Activated naive CD8-positive, alpha-beta T cell treated with anti-CD3 and anti-CD28 coated beads, Interleukin-2, amount 50 U/mL, for 24 hours (primary cell): ENCODE measurements around the gene SCART1.
"Not testable (repeated sequence)": the region's sequence is repeated elsewhere in the genome, so short reads cannot be mapped to it uniquely, and the experiment has no call there.

Source experiments
- ATAC-seq: fragments of 150-1000 bp; cut with Tn5 transposase; one replicate; pipeline ENCODE4 v1.10.0; 2021
- DNase-seq: peaks from one replicate; pipeline ENCODE4 v3.0.0; 2021
- H3K27ac Mint-ChIP-seq: one replicate; pipeline ENCODE4 v1.8.0; 2021; ENCODE audit warnings: mild to moderate bottlenecking, mixed read lengths
- H3K27me3 Mint-ChIP-seq: one replicate; pipeline ENCODE4 v1.8.0; 2021; ENCODE audit warnings: mixed read lengths
- H3K36me3 Mint-ChIP-seq: one replicate; pipeline ENCODE4 v1.8.0; 2021; ENCODE audit warnings: low read depth, mixed read lengths
- H3K4me1 Mint-ChIP-seq: one replicate; pipeline ENCODE4 v1.8.0; 2021; ENCODE audit warnings: mixed read lengths
- H3K4me3 Mint-ChIP-seq: one replicate; pipeline ENCODE4 v1.8.0; 2021; ENCODE audit warnings: mild to moderate bottlenecking, moderate library complexity, mixed read lengths
- H3K9me3 Mint-ChIP-seq: one replicate; pipeline ENCODE4 v1.8.0; 2021; ENCODE audit warnings: mixed read lengths

The SCART1 gene

GRCh38 chr10:133467286-133467911 is 13.7 kb downstream of the SCART1 start:
- DNase-seq (no peak), ATAC-seq (no peak)
- no peaks in the 10 kb centered on the region for H3K4me1 Mint-ChIP-seq
- H3K27ac Mint-ChIP-seq = no peak overlapping the region
- H3K27me3 Mint-ChIP-seq = peaks cover 2% of the 10 kb centered on the region
- no peak overlapping the region for H3K4me3 Mint-ChIP-seq
- H3K9me3 Mint-ChIP-seq = peaks cover 3% of the 10 kb centered on the region
- H3K36me3 Mint-ChIP-seq = no peaks in the 10 kb centered on the region

GRCh38 chr10:133469205-133469604 is 15.5 kb downstream of the SCART1 start:
- not testable (repeated sequence) for H3K9me3 Mint-ChIP-seq, H3K27ac Mint-ChIP-seq, H3K27me3 Mint-ChIP-seq

DNA sequence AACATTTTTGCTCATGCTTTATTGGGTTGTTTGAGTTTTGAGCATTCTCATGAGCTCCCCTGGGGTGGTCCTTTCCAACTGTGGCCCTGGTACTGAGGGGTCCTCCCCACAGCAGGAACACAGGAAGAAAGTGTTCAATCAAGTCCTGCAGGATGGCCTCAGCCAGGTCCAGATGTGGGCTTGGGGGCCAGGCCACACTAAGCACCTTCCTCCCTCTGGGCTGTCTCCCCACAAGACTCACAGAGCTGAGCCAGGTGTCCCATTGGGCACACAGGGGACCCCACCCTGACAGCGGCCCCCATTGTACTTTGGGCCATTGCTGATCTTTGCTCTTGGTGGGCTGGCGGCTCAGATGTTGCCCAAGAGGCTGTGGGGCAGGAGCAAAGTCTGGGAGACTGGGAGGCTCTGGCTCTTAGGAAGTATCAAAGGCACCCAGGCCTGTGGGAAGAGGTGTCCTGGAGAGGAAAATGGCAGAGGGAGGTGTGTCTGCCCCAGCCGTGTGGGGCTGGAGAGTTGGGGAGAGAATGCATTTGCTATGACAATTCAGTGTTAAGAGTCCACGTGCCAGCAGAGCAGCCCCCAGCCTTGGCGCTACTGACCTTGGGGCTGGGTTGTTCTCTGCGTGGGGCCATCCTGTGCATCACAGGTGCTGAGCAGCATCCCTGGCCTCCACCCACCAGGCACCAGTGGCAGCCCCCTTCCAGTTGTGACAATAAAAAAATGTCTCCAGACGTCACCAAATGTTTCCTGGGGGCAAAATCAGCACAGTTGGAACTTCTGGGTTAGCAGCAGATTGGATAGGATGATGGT is 17.8 kb downstream of the SCART1 start:
- H3K4me1 Mint-ChIP-seq = peaks cover 22% of the 10 kb centered on the region
- no peak overlapping the region for H3K4me3 Mint-ChIP-seq
- no peak overlapping the region for H3K27ac Mint-ChIP-seq
- H3K9me3 Mint-ChIP-seq = peaks cover 3% of the 10 kb centered on the region
- DNase-seq = no peak
- peaks cover 2% of the 10 kb centered on the region for H3K27me3 Mint-ChIP-seq
- ATAC-seq = no peak
- no peaks in the 10 kb centered on the region for H3K36me3 Mint-ChIP-seq

More at GRCh38 chr10:133469205-133469604, 15.5 kb downstream of the SCART1 start:
- H3K36me3 Mint-ChIP-seq, ATAC-seq, H3K4me3 Mint-ChIP-seq, DNase-seq, H3K4me1 Mint-ChIP-seq: not testable (repeated sequence)

DNA sequence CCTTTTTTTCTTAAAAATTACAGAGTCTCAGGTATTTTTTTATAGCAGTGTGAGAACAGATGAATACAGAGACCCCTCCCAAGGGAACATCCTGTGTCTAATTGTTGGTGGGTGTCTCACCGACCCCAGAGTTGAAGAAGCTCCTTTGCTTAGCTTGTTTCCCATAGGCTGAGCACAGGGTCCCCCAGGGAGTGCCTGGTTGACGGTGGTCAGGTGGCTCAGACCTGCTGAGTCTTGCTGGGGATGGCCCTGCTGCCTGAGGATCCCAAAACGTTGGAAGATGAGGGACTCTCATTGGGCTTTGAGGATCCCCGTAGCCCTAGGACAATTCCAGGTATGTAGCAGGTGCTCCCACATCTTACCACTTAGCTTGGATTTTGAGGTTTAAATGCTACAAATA is 19.5 kb downstream of the SCART1 start:
- ATAC-seq (no peak), DNase-seq (no peak)
- Mint-ChIP-seq H3K27ac (no peak overlapping the region), H3K27me3 (peaks cover 2% of the 10 kb centered on the region), H3K9me3 (peaks cover 3% of the 10 kb centered on the region), H3K36me3 (no peaks in the 10 kb centered on the region), H3K4me3 (no peak overlapping the region), H3K4me1 (peaks cover 24% of the 10 kb centered on the region)

DNA sequence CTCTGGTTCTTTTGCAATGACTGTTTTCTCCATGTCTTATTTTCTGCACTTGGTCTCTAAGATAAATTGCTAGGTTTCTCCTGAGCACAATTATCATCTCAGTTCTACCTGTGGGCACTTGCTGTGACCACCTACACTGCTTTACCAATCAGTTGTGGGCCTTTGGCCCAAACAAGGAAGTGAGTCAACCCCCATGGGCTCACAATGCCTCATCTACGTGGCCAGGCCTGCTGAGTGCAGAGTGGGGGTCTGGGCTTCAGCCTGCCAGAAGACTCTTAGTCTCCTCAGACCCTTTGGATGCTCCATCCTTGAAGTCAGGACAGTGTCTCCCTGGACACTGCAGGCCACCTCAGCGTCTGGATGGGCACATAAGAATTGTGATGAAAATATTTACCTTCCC is 20.3 kb downstream of the SCART1 start:
- Mint-ChIP-seq H3K4me3 (no peak overlapping the region), H3K4me1 (peaks cover 24% of the 10 kb centered on the region), H3K27ac (no peak overlapping the region), H3K27me3 (peaks cover under 1% of the 10 kb centered on the region), H3K9me3 (peaks cover under 1% of the 10 kb centered on the region), H3K36me3 (no peaks in the 10 kb centered on the region)
- DNase-seq (no peak), ATAC-seq (peak; percentile 37)

DNA sequence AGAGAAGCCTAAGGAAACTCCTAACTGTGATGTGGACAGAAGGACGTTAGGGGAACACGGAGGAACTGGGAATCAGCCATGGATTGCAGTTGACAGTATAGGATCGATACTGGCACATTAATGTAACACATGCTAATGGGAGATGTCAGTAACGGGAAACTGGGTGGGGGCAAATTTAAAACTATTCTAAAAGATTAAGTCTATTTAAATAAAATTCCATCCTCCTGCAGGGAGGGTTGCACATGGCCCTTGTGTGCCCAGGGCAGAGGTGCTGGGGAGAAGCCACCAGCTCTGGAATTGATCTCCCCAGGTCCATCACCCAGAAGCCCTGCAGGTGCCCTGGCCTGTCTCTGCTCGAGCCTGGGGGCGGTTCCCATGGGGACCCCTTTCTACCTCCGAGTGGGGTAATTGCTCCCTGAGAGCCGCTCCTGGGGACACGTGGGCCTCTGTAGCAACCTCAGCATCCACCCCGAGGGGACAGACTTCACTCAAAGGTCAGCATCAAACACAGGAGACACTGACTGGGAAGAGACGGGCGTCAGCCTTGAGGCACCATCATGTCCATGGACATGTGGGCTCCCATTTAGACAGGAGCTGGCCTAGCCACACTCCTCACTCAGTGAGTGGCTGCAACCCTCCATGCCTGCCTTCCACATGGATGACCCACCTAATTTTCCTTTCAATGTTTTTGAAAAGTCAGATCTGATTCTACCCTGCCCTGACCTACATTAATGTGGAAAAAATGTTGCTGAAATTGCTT is 21.1 kb downstream of the SCART1 start:
- H3K4me3 Mint-ChIP-seq = peak overlapping the region; percentile 6
- H3K9me3 Mint-ChIP-seq = no peaks in the 10 kb centered on the region
- H3K36me3 Mint-ChIP-seq = no peaks in the 10 kb centered on the region
- H3K27me3 Mint-ChIP-seq = no peaks in the 10 kb centered on the region
- DNase-seq (no peak), ATAC-seq (peak; percentile 71)
- peaks cover 24% of the 10 kb centered on the region for H3K4me1 Mint-ChIP-seq
- peak overlapping the region; percentile 19 for H3K27ac Mint-ChIP-seq

DNA sequence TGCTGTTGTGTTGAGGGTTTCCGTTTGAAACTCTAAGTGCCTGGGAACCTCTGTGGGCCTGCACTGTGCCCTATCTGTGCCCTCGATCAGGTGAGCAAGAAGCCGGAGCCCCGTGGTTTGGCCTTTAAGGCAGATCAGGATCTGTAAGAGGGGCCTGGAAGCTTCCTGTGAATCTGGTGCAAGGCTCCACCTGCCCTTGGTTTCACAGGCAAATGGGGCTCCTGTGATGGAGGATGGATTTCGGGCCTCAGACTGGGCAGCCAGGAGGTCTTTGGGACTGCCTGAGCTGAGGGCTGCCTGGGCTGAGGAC is 21.6 kb downstream of the SCART1 start:
- no peaks in the 10 kb centered on the region for H3K36me3 Mint-ChIP-seq
- H3K27ac Mint-ChIP-seq = peak overlapping the region; percentile 19
- H3K9me3 Mint-ChIP-seq = no peaks in the 10 kb centered on the region
- H3K27me3 Mint-ChIP-seq = no peaks in the 10 kb centered on the region
- DNase-seq (peak; percentile 34), ATAC-seq (peak; percentile 90)
- H3K4me1 Mint-ChIP-seq = peaks cover 24% of the 10 kb centered on the region
- peak overlapping the region; percentile 6 for H3K4me3 Mint-ChIP-seq

DNA sequence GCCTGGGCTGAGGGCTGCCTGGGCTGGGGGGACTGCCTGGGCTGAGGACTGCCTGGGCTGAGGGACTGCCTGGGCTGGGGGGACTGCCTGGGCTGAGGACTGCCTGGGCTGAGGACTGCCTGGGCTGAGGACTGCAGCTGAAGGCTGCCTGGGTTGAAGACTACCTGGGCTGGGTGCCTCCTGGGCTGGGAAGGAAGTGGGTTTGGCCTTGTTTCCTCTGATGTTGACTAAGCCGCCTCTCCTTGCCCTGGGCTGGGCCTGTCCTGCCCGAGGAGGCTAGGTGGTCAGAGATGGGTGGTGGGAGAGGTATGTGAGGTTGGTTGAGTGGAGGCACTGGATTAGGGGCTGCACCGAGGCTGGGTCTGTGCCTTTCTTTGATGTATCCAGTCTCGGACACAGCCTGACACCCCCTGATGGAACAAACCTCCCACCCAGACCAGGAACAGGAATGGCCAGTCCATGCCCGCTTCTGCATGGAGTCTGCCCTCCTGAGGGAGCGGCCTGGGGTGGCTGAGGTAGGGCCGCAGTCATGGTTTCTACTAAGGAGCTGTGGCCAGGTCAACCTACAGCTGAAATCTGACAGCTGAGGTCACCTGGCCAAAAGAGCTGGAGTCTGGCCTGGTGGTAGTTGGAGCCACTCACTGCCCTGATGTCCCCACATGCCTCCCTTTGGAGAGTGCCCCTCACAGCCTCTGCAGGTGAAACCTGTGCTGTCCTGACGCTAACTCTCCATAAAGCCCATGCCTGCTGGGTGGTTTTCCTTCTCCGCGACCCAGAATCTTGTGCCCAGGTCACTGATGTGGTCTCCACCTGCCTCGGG is 22.3 kb downstream of the SCART1 start:
- no peak for DNase-seq
- Mint-ChIP-seq H3K9me3 (no peaks in the 10 kb centered on the region), H3K36me3 (no peaks in the 10 kb centered on the region), H3K27ac (no peak overlapping the region), H3K4me3 (no peak overlapping the region), H3K4me1 (peaks cover 24% of the 10 kb centered on the region), H3K27me3 (no peaks in the 10 kb centered on the region)
- ATAC-seq = peak; percentile 53

DNA sequence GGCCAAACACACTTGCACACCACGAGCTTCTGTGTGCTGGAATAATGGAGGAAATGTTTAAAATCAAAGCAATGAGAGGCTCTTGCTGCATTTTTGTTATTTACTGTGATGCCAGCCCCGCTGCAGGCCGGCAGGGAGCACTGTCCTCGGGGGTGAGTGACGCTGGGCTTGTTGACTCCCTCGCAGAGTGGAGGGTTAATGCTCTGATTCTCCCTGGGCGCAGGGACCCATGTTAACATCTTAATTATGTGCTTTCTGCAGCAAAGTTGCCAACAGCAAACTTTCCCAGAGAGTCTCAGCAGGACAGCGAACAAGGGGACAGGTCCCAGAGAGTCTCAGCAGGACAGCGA is 22.9 kb downstream of the SCART1 start:
- Mint-ChIP-seq H3K27ac (no peak overlapping the region), H3K4me3 (no peak overlapping the region), H3K4me1 (peaks cover 24% of the 10 kb centered on the region), H3K36me3 (no peaks in the 10 kb centered on the region), H3K9me3 (no peaks in the 10 kb centered on the region), H3K27me3 (no peaks in the 10 kb centered on the region)
- ATAC-seq (no peak), DNase-seq (no peak)

DNA sequence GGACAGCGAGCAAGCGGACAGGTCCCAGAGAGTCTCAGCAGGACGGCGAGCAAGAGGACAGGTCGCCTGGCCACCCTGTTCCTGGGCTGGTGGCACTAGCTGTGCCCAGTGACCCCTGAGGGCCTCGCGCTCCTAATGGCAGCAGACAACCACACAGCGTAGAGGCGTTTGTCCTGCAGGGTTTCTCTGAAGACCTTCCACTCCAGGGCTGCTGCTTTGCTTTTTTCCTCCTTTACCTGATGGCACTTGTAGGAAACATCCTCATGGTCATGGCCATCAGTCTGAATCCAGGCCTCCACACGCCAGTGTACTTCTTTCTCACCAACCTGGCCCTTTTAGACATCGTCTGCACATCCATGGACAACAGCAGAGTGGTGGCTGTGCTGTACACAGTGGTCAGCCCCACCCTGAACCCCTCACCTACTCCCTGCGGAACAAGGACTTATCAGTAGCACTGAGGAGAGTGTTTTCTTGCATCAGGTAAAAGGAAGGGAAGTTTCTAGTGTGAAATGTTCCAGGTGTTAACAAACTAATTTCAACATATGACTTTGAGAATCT is 27.4 kb downstream of the SCART1 start:
- Mint-ChIP-seq H3K9me3 (peaks cover 32% of the 10 kb centered on the region), H3K36me3 (peaks cover 5% of the 10 kb centered on the region), H3K27me3 (peaks cover 4% of the 10 kb centered on the region), H3K27ac (no peak overlapping the region), H3K4me3 (no peak overlapping the region), H3K4me1 (peaks cover 2% of the 10 kb centered on the region)
- DNase-seq (no peak), ATAC-seq (no peak)

- peaks cover 4% of the 10 kb centered on the region for H3K27me3 Mint-ChIP-seq
- H3K27ac Mint-ChIP-seq = no peak overlapping the region
- H3K36me3 Mint-ChIP-seq = peaks cover 6% of the 10 kb centered on the region
- DNase-seq (no peak), ATAC-seq (no peak)
- peaks cover 1% of the 10 kb centered on the region for H3K4me1 Mint-ChIP-seq
- no peak overlapping the region for H3K4me3 Mint-ChIP-seq
- peaks cover 36% of the 10 kb centered on the region for H3K9me3 Mint-ChIP-seq
Measured at GRCh38 chr10:133481657-133482056, 27.9 kb downstream of the SCART1 start.

- Mint-ChIP-seq H3K4me1 (peaks cover 6% of the 10 kb centered on the region), H3K27me3 (peaks cover 4% of the 10 kb centered on the region), H3K4me3 (no peak overlapping the region), H3K36me3 (peaks cover 14% of the 10 kb centered on the region), H3K27ac (no peak overlapping the region), H3K9me3 (peaks cover 50% of the 10 kb centered on the region)
- no peak for DNase-seq
- no peak for ATAC-seq
Measured at GRCh38 chr10:133484818-133485217, 31.1 kb downstream of the SCART1 start.

GRCh38 chr10:133487085-133487484 is 33.3 kb downstream of the SCART1 start:
- H3K4me3 Mint-ChIP-seq = no peak overlapping the region
- peaks cover 14% of the 10 kb centered on the region for H3K4me1 Mint-ChIP-seq
- no peak overlapping the region for H3K27ac Mint-ChIP-seq
- peaks cover 4% of the 10 kb centered on the region for H3K27me3 Mint-ChIP-seq
- no peak for DNase-seq
- ATAC-seq = no peak
- H3K36me3 Mint-ChIP-seq = peaks cover 15% of the 10 kb centered on the region
- peaks cover 50% of the 10 kb centered on the region for H3K9me3 Mint-ChIP-seq

- DNase-seq (no peak), ATAC-seq (no peak)
- Mint-ChIP-seq H3K9me3 (peaks cover 39% of the 10 kb centered on the region), H3K27ac (no peak overlapping the region), H3K4me1 (peaks cover 14% of the 10 kb centered on the region), H3K4me3 (no peak overlapping the region), H3K27me3 (peaks cover 4% of the 10 kb centered on the region), H3K36me3 (peaks cover 15% of the 10 kb centered on the region)
Measured at GRCh38 chr10:133488354-133488753, 34.6 kb downstream of the SCART1 start.
